HG02623 (cell line): Measurements from ENCODE around the gene PPP2R2B.

ENCODE experiments used
- ATAC-seq: cut with Tn5 transposase; IDR thresholded peaks from one replicate; pipeline ENCODE4 v1.9.1; 2021; ENCODE audit warnings: moderate library complexity; ENCODE audit not compliant: unreplicated experiment

PPP2R2B gene

DNA sequence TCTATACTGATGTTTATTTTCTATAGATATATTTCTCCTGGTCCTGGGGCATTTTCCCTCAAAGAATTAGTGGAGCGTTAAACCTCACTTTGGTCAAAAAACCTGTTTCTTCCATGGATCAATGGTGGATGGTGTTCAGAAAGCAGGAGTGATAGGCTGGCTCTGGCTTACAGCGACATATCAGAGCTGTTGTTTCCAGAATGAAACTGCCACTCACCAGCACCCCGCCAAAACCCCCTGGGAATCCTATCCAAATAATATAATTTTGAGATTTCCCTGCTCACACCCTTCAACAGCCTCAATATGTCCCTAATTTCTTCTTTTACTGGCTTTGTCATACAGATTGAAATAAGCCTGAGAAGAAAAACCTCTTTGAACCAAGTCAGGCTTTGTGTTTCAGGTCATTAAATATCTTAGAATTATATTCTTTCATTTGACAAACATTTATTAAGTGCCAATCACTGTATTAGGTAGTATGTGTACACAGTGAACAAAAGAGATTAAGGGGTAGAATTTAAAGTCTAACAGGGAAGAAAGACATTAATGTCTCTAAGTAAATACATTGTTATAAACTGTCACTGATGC lies 218.1 kb downstream of the PPP2R2B start:
- ATAC-seq = no peak

DNA sequence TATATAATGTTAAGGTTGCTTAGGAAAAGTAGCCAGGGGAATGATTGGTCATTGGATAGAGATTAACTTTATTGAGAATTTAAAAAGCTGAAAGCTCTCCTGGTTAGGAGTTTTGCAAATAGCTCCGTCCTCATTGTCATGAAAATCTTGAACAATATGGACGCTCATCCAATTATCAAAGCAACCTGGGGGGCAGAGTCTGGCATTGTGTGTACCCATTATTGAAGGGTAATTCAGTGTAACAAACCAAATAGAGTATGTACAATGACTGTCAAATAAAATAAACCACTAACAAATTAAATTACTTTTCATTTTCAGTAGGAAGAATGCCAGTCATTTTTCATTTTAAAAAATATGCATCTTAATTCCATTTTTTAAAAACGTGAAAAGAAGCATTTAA lies 218.6 kb downstream of the PPP2R2B start:
- ATAC-seq = no peak

DNA sequence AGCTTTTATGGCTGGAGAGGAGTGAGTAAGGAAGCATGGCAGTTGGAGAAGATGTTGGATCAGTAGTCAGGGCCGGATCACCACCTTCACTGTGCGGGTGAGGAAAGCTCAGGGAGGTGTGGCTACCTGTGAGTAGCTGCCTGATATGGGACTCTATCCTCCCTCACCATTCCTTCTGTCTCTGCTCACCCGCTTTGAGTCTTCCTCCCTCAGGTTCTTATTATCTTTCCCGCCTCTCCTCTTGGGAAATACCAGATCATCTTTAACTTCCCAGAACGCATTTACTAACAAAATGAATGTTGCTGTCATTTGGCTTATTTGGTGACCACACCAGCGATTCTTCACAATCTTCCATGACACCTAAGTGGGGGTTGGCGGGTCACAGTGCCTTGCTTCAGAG lies 221.9 kb downstream of the PPP2R2B start:
- ATAC-seq = no peak

DNA sequence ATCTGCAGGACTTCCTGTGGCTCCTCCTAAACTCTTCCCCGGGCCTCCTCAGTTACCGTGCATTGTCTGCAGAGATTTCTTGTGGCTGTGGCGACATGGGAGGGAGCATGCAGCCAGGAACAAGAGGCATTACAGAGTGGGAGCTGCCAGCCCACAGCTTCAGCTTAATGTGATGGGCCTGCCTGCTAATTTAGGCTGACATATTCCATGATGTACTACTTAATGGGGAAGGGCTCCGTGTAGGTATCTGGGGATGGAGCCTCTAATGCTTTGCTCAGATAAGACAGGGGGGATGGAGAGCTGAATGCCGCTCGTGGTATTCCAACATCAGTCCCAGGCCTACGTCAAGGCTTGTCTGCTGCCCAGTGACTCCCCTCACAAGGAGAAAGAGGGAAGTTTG lies 225.0 kb downstream of the PPP2R2B start:
- ATAC-seq = no peak

DNA sequence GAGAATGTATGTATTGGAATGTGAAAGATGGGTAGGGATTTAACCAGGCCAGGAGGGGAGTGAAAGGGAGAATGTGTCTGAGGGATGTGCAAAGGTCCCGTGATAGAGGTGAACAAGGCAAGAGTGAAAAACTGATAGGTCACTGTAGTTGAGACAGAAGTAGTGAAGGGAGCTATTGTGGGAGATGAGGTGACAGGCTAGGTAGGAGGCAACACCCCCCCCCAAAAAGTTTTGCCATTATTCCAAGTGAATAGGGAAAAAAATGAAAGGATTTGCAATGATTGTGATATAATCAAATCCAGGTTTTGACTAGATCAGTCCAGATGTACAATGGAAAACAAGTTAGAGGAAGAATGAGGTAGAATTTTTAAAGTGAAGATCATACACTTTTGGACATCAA lies 226.0 kb downstream of the PPP2R2B start:
- no peak for ATAC-seq

DNA sequence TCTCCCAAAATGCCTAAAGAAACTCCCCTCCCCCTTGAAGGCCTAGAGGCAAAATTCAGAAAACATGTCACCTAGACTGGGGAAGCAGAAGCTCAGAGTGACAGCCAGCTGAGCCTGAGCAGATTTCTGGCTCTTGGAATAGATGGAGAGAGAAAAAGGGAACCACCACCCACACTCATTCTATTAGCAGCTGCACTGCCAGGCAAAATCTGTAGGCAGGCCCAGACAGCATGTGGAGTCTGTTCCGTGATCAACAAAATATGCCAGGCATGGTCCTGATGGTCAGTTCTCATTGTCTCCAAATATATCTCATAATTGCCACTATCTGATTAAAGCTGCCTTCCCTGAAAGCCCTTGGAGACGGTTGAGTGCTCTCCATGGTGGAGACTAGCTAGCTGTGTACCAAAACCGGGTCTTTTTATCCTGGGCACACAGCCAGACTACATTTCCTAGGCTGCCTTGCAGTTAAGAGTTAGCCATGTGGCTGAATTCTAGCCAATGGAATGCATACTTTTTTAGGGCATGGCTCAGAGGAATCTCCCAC lies 230.8 kb downstream of the PPP2R2B start:
- ATAC-seq = no peak

DNA sequence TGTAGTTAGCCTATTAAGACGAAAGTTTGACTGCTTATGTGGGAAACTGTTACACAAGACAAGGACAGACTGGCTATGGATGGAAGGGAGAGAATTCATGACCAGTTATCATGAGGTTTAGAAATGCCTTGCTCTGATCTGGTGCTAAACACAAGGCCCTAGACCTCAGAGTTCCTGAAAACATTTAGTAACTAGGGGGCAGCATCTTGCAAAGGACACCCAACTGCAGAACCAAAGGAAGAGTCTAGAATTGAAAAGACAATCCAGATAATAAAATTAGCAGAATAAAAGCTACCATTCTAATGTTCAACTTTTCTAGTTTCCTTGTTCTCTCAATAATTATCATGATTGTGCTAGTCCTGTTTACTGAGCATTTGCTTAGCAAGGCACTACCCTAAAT lies 232.1 kb downstream of the PPP2R2B start:
- ATAC-seq = no peak

DNA sequence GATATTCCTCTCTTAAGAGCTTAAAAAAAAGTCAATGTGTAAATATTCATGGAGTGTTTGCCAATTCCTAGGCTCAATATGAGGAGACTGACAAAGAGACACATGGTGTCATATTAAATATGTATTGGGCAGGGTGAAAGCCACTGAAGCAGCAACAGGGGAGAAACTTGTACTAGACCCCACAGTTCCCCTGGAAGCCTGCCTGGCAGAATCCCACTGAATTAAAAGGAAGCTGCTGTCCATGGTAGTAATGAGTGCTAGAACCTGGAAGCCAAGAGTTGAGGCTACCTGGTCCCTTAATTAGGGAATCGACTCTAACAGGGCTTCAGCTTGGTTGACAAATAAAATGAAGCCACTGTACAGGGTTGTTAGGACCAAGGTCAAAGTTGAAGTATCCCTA lies 233.2 kb downstream of the PPP2R2B start:
- ATAC-seq = no peak

DNA sequence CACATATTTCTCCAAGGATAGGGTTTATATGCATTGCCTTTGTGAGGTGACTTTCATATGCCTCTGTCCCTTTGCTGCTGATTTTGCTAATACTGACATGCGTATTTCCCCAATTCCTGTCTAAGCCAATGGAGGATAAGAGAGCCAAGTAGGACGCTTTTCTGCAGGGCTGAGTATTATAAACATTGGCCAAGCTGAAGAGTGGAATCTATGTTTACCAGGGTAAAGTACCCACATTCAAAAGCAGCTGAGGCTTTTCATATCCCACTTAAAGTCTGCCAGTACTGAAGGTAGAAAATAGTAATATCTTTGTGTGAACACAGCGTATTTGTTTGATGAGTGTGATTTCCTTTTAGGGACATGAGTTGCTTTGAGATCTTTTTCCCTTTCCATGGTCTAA lies 233.7 kb downstream of the PPP2R2B start:
- ATAC-seq = no peak

DNA sequence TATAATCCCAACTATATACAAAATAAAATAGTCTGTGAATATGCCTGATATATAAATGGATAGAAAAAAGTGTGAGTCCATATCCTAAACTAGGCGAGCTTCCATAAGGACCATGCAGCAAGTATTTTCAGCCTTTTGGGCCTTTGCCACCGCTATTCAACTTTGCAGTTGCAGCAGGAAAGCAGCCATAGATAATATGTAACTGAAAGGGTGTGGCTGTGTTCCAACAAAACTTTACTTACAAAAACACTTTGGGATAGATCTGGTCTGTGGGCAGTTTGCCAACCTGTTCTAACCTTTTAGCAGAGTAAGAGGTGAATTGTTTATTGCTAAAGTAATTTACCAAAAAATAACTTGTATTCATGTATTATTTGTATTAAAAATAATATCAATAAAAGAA lies 234.8 kb downstream of the PPP2R2B start:
- no peak for ATAC-seq

DNA sequence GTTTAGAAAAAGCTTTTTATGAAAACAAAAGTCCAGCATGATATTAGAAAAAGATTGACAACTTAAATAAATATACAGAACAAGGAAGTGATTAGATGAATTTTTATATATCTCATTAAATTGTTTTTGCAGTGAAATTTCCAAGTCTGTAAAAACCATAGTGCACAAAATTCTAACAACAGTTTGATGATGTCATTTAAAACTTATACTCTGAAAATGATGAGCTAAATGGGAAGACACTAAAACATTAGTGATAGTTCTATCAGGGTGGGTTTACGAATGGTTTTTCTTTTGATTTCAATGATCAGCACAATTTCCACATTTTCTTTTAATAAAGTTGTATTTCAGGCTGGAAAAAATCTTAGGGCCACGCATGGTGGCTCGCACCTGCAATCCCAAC lies 236.1 kb downstream of the PPP2R2B start:
- no peak for ATAC-seq

DNA sequence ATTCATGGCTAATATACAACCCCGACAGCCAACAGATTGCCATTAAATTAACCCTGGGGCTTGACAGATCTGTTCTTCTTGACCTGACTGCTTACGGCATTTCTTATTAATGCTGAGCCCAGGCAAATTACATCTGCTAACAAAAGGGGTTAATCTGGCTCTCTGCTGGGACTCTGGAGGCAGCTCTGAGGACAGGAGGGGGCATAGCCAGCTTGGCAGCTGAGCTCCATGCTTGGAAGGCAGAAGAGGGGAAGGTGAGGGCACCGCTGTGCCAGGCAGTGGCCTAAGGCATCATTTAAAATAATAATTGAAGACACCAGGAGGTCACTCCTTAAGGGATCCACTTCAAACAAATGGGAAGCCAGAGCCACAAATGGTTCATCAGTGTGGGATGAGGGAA lies 236.6 kb downstream of the PPP2R2B start:
- ATAC-seq = no peak

DNA sequence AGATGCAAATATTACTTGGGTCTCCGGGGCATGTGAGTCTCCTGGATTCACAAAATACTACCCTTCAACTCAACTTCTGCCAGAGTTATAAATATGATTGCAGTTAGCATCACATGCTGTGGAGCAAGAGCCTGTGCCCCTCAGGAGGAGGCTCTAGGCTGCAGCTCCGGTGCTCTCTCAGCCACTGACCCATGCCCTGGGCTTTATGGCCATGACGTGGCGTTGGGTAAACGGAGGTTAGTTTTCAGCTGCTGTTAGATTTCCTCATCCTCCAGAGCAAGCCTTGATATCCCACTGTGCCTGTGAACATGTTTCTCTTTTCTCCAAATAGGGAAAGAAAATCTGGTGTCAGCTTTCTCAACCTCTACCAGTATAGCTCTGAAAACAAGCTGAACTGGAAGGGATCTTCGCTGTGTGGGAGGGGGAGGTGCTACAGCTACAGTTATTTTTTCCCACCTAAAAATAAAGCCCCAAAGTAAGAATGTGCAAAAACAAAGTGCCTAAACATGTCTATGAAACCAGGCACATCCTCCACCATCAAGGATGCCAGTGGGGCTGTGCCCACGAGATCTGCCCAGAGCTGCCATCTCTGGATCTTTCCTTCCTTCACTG lies 238.2 kb downstream of the PPP2R2B start:
- no peak for ATAC-seq

DNA sequence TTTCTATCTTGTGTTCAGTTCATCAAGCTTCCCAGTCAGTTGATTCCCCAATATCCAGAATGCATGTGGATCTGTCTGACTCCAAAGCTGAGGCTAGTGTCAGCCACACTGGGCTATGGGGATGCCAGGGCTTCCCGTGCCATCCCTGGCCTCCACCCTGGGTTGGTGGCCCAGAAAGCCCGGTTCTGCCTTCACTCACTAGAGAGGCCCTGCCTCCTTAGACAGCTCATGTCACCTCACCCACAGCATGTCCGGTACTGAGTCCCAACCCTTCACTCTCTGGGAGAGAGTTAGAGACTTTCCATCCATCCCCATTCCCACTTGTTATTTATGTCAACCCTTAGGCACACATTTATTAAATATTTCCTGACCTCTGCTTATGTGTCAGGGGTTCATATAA lies 243.1 kb downstream of the PPP2R2B start:
- no peak for ATAC-seq

DNA sequence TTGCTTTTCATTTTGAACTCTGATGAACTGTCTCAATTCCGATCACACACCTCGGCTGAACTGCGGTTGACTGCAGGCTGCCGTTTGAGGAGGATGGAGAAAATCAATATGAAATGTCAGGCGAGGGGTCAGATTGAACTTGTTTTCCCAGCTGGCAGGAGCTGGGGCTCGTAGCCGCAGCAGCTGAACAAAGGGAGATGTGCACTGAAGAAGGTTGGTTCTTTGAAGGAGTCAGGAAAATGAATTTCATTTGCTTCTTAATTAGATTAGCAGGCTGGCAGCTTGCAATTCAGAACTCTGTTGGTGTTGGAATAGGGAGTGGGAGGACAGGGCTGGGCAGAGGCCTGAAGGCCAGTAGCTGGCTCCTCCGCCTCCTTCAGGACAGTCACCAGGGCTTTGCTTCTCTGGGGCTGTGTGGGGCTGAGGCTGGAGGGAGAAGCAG lies 245.2 kb downstream of the PPP2R2B start:
- ATAC-seq = no peak

DNA sequence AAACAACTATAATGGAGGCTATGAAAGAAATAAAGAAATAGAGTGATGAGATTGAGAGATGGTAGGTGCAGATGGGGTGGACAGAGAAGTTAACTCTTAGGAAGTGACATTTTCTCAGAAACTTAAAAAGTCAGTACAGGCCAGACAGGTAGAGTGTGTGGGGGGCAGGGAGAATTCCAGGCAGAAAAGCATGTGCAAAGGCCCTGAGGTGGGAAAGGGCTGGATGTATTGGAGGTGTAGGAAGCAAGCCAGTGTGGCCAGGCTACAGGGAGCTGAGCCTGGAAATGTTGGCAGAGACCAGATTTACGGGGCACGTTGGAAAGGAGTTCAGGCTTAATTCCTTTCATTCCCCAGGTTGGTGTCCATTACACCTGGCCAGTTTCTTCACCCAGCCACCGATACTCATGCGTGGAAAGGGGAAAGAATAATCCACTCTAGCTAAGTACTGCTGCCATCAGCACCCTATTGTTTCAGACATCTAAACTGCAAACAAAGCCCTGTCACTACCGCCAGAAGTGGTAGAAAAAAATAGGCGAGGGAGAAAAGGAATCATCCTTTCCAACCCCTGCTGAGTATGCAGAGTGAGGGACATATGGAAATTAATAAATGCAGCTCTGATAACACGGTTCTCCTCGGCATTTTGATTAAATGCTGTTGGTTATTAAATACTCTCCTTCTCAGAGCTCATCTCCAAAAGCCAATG lies 245.8 kb downstream of the PPP2R2B start:
- no peak for ATAC-seq

DNA sequence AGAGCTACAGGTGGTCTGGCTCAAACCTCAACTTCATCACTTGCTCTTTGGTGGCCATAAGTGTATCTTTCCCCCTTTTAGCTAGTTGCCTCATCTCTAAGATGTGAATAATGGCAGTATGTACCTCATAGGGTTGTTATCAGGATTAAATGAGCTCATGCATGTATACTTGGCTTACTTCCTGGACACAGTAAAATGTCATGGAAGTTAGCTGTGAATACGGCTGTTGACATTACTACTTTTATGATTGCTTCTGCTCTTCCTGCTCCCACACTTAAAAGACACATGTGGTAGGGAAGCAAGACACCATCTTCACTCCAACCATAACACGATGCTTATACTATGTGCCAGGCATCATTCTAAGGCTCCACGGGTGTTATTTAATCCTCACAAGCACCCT lies 248.1 kb downstream of the PPP2R2B start:
- ATAC-seq = no peak

DNA sequence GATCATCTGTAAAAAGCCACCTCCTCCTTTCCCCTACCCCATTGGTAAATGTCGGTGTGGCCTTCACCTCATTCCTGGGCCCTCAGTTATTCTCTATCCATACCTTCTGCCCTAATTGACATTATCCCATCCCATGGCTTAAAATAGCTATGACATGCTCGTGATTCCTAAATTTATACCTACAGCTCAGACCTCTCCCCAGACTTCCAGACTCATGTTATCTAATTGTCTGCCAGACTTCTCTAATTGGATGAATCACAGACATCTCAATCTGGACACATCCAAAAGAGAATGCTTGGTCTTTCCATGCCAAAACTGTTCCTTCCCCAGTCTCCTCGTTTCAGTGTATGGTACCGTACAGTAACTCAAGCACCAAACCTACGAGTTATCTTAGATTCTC lies 249.6 kb downstream of the PPP2R2B start:
- ATAC-seq = no peak

DNA sequence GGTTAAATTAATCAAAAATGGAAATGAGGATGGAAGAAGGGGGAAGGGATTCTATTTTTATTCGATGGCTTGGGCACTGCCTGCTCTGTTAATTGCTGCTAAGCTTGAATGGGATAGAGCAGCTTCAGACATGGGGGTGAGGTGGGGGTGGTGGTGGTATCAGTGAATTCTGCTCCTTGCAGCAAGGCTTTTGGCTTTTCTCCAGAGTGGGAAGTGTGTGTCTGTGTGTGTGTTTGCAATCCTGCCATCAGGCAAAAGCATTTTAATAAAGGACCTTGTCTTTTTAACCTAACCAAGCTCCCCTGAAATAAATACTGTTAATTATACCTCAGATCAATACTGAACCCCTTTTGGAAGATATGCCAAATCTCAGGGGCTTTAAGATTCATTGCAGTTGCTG lies 251.6 kb downstream of the PPP2R2B start:
- no peak for ATAC-seq

DNA sequence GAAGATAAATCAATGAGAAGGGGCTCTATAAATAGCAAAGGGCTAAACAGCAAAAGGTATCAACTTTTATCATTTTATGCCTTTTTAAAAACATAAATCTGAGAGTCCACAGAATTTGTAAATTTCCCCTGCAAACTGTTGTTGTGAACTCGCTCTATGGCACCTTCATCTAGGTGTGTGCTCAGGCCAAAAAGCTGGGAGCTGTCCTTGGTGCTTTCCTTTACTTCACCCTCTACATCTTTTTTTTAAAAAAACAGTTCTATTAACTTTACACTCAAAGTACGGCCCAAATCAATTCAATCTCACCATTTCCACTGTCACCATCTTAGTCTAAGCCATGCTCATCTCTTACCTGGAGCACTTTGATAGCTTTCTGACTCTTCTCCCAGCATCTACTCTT lies 254.4 kb downstream of the PPP2R2B start:
- ATAC-seq = no peak

DNA sequence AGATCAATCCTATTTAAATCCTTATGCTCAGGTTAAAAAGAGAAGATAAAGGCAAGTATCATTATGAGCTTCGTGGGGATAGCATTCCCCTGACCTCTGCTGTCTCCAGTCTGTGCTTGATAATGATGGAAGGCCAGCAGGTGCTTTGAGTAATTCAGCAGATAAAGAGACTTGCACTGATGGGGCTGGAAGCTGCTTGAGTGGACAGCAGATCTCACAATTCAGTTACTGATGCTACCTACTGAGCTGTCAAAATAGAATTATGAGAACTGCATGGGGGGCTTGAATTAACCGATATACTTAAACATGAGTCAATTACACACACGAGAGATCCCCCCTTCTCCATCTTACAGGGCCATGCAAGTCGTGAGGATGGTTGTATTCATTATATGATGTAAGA lies 254.9 kb downstream of the PPP2R2B start:
- no peak for ATAC-seq

DNA sequence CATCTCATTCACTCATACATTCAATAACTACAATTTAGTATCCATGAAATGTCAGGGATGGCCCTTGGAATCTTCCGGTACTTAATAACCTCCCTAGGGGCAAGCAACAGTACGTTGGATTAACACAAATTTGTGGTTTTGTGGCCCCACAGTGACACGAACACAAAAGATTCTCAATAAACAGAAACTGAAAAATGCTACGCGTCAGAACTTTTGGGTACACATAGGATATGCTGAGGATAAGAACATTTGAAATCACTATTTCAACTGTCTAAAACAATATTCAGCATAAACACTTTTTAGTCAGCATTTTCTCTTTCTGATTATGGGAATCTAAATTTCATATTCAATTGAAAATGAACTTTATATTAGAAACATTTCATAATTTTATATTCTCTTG lies 255.5 kb downstream of the PPP2R2B start:
- no peak for ATAC-seq
